Stomach (tissue), 9 donors: ENCODE measurements around the gene TTC17. TPM values are rescaled to one million over a fixed set of nuclear protein-coding genes. Genes with fewer than 3 reads are reported as not detected.
A peak's percentile ranks its signal among the peaks of the same experiment; 100 is the strongest.

ENCODE experiments used
- DNase-seq, 2 donors: peaks; one replicate each; pipeline versions ENCODE4 v3.0.0 to v3.0.0-alpha.2; 2013 to 2019
- H3K27ac ChIP-seq, 5 donors: fragments of 200-600 bp in 4 of 5; sonication (generic) in 4 of 5; one replicate each; pipeline ENCODE4 v1.5.1; 2013 to 2019; ENCODE audit warnings: mild to moderate bottlenecking in 1 of 5, moderate library complexity in 1 of 5
- H3K27me3 ChIP-seq, 3 donors: fragments of 200-600 bp; sonication (generic); one replicate each; pipeline ENCODE4 v1.5.1; 2017 to 2019; ENCODE audit warnings: mixed run types in 1 of 3
- H3K36me3 ChIP-seq, 4 donors: fragments of 200-600 bp; sonication (generic); 1 replicate in 3 of 4; 2 replicates in 1 of 4; pipeline ENCODE4 v1.5.1; 2016 to 2019
- H3K4me1 ChIP-seq, 4 donors: fragments of 200-600 bp; sonication (generic); one replicate each; pipeline ENCODE4 v1.5.1; 2016 to 2019
- H3K4me3 ChIP-seq, 4 donors: fragments of 200-600 bp; sonication (generic) in 3 of 4; one replicate each; pipeline ENCODE4 v1.5.1; 2016 to 2019; ENCODE audit warnings: mild to moderate bottlenecking in 1 of 4
- H3K9me3 ChIP-seq, 4 donors: fragments of 200-600 bp; sonication (generic); one replicate each; pipeline ENCODE4 v1.5.1; 2016 to 2019
- CTCF ChIP-seq, 7 experiments: fragments of 450-650 bp in 4 of 7; fragments of 200-600 bp in 3 of 7; sonication (generic) in 3 of 7; IDR thresholded peaks; one replicate each; pipeline ENCODE4 v1.5.1; 2016 to 2019; ENCODE audit warnings: antibody characterized with exemption in 7 of 7, control low read depth in 2 of 7, mild to moderate bottlenecking in 1 of 7
- EP300 ChIP-seq: sonication (generic); formaldehyde crosslinking; IDR thresholded peaks from one replicate; pipeline ENCODE4 v1.6.1; 2017; ENCODE audit warnings: antibody characterized with exemption
- POLR2A ChIP-seq, 4 donors: fragments of 450-650 bp; IDR thresholded peaks; one replicate each; pipeline ENCODE4 v1.6.1; 2016; ENCODE audit warnings: antibody characterized with exemption in 4 of 4, control low read depth in 2 of 4, mild to moderate bottlenecking in 1 of 4, moderate library complexity in 1 of 4
- POLR2AphosphoS5 ChIP-seq, 3 donors: sonication (generic); formaldehyde crosslinking; IDR thresholded peaks; one replicate each; pipeline ENCODE4 v1.6.1; 2016; ENCODE audit warnings: antibody characterized with exemption in 3 of 3
- WGBS, 5 donors: extraction: QIAGEN DNeasy Blood & Tissue Kit in 3 of 5; methylation state at CpG; one replicate each; pipeline versions ENCODE4 v1.1.5 to v1.1.7; 2013 to 2018; 5-methylcytosine and 5-hydroxymethylcytosine counted together
- intact Hi-C: fragments of 100-400 bp; cut with DNase I; formaldehyde crosslinking; loops from one replicate; pipeline ENCODE4 v1.15.1; 2023; ENCODE audit warnings: low total_unique reads
- polyA plus RNA-seq, 3 donors: library from polyadenylated mRNA; stranded (reverse); fragments of 200-250 nt; gene quantifications; one replicate each; pipeline ENCODE4 v1.2.3, GENCODE V29; 2013
- total RNA-seq, 5 donors: library from RNA; depleted of rRNA; stranded (reverse); fragments of >200 nt; gene quantifications; one replicate each; pipeline versions ENCODE4 v1.1.0 to v1.2.3, GENCODE V29; 2014 to 2016
- donor health status: healthy with polysubstance abuse.
- donor health status: Bipolar disorder and iron deficiency.
- donor health status: healthy.

Gene TTC17
- total and polyA plus RNA-seq, 8 donors: 9.0 to 228 (median 66.5) TPM

- 14 to 27% (median 24%) methylated on average over 3 of the region's 3 CpGs for WGBS, 5 donors
- no peak for DNase-seq
Measured at GRCh38 chr11:43508511-43508918, 149.8 kb downstream of the TTC17 start.

GRCh38 chr11:43511959-43512358 is 153.2 kb downstream of the TTC17 start:
- TF ChIP-seq POLR2A (IDR thresholded peaks at IDR 0.05) (no peak), CTCF (IDR thresholded peaks at IDR 0.05) (no peak), EP300 (no peak), POLR2AphosphoS5 (IDR thresholded peaks at IDR 0.05) (no peak)
- peaks cover 0 to 14% (median 0%) of the 10 kb centered on the region in 3 donors for H3K27me3 ChIP-seq
- no peaks in the 10 kb centered on the region for H3K36me3 ChIP-seq
- intact Hi-C loops: no loop called here
- H3K4me1 ChIP-seq: no peaks in the 10 kb centered on the region
- WGBS, 5 donors: 79 to 89% (median 83%) methylated on average over 6 of the region's 6 CpGs
- no peak overlapping the region for H3K4me3 ChIP-seq
- DNase-seq: no peak
- H3K27ac ChIP-seq: no peak overlapping the region
- H3K9me3 ChIP-seq: peaks cover 0 to 4% (median 0%) of the 10 kb centered on the region in 4 donors

More at GRCh38 chr11:43508511-43508918, 149.8 kb downstream of the TTC17 start:
- TF ChIP-seq CTCF (IDR thresholded peaks at IDR 0.05): no peak
- no peak for TF ChIP-seq POLR2A (IDR thresholded peaks at IDR 0.05)
- no peak for TF ChIP-seq POLR2AphosphoS5 (IDR thresholded peaks at IDR 0.05)
- TF ChIP-seq EP300: no peak
- Histone ChIP-seq H3K36me3 (no peaks in the 10 kb centered on the region), H3K27ac (no peak overlapping the region), H3K9me3 (peaks cover 0 to 4% (median 0%) of the 10 kb centered on the region in 4 donors), H3K27me3 (no peaks in the 10 kb centered on the region), H3K4me3 (no peak overlapping the region), H3K4me1 (no peaks in the 10 kb centered on the region)
- intact Hi-C loops: no loop called here

- peaks cover 0 to 4% (median 0%) of the 10 kb centered on the region in 4 donors for H3K9me3 ChIP-seq
- intact Hi-C loops: no loop called here
- 66 to 74% (median 72%) methylated on average over 4 to 6 of the region's 6 CpGs for WGBS, 5 donors
- no peak overlapping the region for H3K4me3 ChIP-seq
- H3K4me1 ChIP-seq: no peaks in the 10 kb centered on the region
- no peak overlapping the region for H3K27ac ChIP-seq
- DNase-seq: peak in 1 of 2 donors; percentile 12
- TF ChIP-seq CTCF (IDR thresholded peaks at IDR 0.05): no peak
- TF ChIP-seq POLR2AphosphoS5 (IDR thresholded peaks at IDR 0.05): no peak
- no peak for TF ChIP-seq POLR2A (IDR thresholded peaks at IDR 0.05)
- TF ChIP-seq EP300: no peak
- H3K27me3 ChIP-seq: peaks cover 0 to 14% (median 0%) of the 10 kb centered on the region in 3 donors
- no peaks in the 10 kb centered on the region for H3K36me3 ChIP-seq
Measured at GRCh38 chr11:43515090-43515489, 156.4 kb downstream of the TTC17 start.

- DNase-seq: peak in 1 of 2 donors; percentile 12
- H3K4me1 ChIP-seq: no peaks in the 10 kb centered on the region
- TF ChIP-seq CTCF (IDR thresholded peaks at IDR 0.05): no peak
- TF ChIP-seq POLR2AphosphoS5 (IDR thresholded peaks at IDR 0.05): no peak
- no peak for TF ChIP-seq POLR2A (IDR thresholded peaks at IDR 0.05)
- no peak for TF ChIP-seq EP300
- WGBS, 5 donors: 19 to 43% (median 36%) methylated on average over 7 to 8 of the region's 8 CpGs
- peaks cover 0 to 14% (median 0%) of the 10 kb centered on the region in 3 donors for H3K27me3 ChIP-seq
- no peaks in the 10 kb centered on the region for H3K36me3 ChIP-seq
- H3K27ac ChIP-seq: no peak overlapping the region
- H3K4me3 ChIP-seq: no peak overlapping the region
- intact Hi-C loops: no loop called here
- peaks cover 0 to 12% (median 2%) of the 10 kb centered on the region in 4 donors for H3K9me3 ChIP-seq
Measured at GRCh38 chr11:43516316-43516850, 157.7 kb downstream of the TTC17 start.
